Transverse colon (tissue), 3 donors: ENCODE data around the gene PLD4.

Experiments used
- CTCF ChIP-seq, 5 experiments: fragments of 200-600 bp in 3 of 5; fragments of 450-650 bp in 2 of 5; sonication (generic) in 3 of 5; IDR thresholded peaks; 1 replicate in 2 of 5; 2 replicates in 3 of 5; pipeline ENCODE4 v1.5.1; 2016 to 2017; ENCODE audit warnings: antibody characterized with exemption in 5 of 5, inconsistent platforms in 3 of 5, mild to moderate bottlenecking in 2 of 5, moderate library complexity in 1 of 5
- POLR2A ChIP-seq: fragments of 450-650 bp; IDR thresholded peaks from one replicate; pipeline ENCODE4 v1.6.1; 2016; ENCODE audit warnings: antibody characterized with exemption, mild to moderate bottlenecking, moderate library complexity

GRCh38 chr14:104973385-104974145 is 48.9 kb downstream of the PLD4 start:
- no peak for TF ChIP-seq POLR2A
- TF ChIP-seq CTCF (IDR thresholded peaks at IDR 0.05): no peak
